BE2C (cell line): ENCODE measurements around the gene FXYD2.

ENCODE experiments used
- DNase-seq: peaks from one replicate; pipeline ENCODE4 v3.0.0-alpha.2; 2020
- H3K27me3 ChIP-seq: fragments of 250-450 bp; sonication (Bioruptor Pico); 2 replicates; pipeline ENCODE4 v1.5.1; 2020; ENCODE audit warnings: mild to moderate bottlenecking
- H3K36me3 ChIP-seq: fragments of 250-450 bp; sonication (Bioruptor Pico); 2 replicates; pipeline ENCODE4 v1.5.1; 2020; ENCODE audit warnings: mild to moderate bottlenecking
- H3K4me1 ChIP-seq: fragments of 250-450 bp; sonication (Bioruptor Pico); 2 replicates; pipeline ENCODE4 v1.5.1; 2020
- H3K4me3 ChIP-seq: 2 replicates; pipeline ENCODE4 v1.5.1; 2011; ENCODE audit warnings: low read depth, low read length
- H3K9me3 ChIP-seq: fragments of 250-450 bp; sonication (Bioruptor Pico); 2 replicates; pipeline ENCODE4 v1.5.1; 2020
- TF ChIP-seq, protein P1 (sequence below): IDR thresholded peaks from 2 replicates; pipeline ENCODE4 v1.5.1; 2012; ENCODE audit warnings: mild to moderate bottlenecking, low read depth, low read length

Gene FXYD2

DNA sequence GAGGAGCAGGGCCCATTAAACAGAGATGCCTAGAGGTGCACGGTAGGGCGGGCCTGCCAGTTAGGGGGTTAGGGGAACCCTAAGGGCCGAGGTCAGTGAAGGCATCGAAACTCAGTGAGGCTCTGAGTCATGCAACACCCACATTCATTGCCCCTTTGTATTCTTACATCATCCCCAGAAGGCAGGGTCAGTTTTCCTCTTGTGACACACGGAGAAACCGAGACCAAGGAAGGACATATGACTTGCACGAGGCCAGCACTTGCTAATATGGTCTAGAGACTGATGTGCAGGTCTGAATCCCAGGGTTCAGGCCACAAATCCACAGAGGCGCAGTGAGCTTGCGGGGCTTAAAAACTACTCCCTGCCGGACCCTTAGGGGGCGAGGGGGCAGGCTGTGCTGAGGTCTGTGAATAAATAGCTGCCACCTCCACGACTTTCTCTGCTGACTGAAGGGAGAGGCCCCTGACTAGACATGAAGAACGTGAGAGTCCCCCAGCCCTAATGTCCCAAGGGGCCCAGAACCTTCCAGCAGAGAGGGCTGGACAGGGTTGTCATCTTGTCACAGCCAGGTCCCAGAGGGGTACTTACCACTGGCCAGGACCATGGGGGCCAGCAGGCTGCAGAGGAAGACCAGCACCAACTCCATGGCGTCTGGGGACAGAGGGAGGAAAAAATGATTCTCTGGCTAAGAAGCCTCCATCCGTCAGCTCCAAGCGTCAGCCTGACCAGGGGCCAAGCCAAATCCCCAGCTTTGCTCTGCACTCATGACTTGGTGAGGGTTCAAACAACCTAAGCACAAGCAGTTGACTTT is 17.8 kb upstream of the FXYD2 start:
- Histone ChIP-seq H3K36me3 (peaks cover 23% of the 10 kb centered on the region), H3K4me3 (no peak overlapping the region), H3K4me1 (no peaks in the 10 kb centered on the region), H3K9me3 (no peaks in the 10 kb centered on the region), H3K27me3 (no peaks in the 10 kb centered on the region)
- DNase-seq: no peak
- TF ChIP-seq, protein P1, sequence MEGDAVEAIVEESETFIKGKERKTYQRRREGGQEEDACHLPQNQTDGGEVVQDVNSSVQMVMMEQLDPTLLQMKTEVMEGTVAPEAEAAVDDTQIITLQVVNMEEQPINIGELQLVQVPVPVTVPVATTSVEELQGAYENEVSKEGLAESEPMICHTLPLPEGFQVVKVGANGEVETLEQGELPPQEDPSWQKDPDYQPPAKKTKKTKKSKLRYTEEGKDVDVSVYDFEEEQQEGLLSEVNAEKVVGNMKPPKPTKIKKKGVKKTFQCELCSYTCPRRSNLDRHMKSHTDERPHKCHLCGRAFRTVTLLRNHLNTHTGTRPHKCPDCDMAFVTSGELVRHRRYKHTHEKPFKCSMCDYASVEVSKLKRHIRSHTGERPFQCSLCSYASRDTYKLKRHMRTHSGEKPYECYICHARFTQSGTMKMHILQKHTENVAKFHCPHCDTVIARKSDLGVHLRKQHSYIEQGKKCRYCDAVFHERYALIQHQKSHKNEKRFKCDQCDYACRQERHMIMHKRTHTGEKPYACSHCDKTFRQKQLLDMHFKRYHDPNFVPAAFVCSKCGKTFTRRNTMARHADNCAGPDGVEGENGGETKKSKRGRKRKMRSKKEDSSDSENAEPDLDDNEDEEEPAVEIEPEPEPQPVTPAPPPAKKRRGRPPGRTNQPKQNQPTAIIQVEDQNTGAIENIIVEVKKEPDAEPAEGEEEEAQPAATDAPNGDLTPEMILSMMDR: no peak

DNA sequence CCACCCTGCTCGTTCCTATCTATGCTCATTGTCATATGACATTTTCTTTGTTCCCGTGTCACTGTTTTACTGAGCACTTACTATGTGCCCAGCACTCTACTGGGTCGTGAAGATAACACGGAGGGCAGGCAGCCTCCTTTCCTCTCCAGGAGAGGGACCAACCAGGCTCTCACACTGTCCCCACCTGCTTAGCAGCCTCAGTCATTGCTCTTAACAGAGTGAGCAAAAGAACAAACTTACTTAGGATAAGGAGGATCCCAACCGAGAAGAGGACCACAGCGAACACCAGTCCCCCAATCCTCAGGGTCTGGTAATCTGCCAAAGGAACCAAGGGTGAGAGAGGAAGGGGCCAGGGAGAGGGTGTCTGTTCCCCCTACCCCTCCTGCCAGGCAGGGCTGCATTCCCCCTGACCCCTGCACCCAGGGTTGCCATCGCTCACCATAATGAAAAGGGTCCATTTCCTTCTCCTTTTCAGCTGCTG is 17.0 kb upstream of the FXYD2 start:
- H3K9me3 ChIP-seq: no peaks in the 10 kb centered on the region
- H3K27me3 ChIP-seq: no peaks in the 10 kb centered on the region
- no peak overlapping the region for H3K4me3 ChIP-seq
- no peak for DNase-seq
- H3K4me1 ChIP-seq: no peaks in the 10 kb centered on the region
- H3K36me3 ChIP-seq: peaks cover 25% of the 10 kb centered on the region
- TF ChIP-seq, protein P1: no peak

GRCh38 chr11:117840881-117841550 is 16.5 kb upstream of the FXYD2 start:
- H3K4me3 ChIP-seq: no peak overlapping the region
- no peak for DNase-seq
- no peaks in the 10 kb centered on the region for H3K9me3 ChIP-seq
- no peaks in the 10 kb centered on the region for H3K4me1 ChIP-seq
- H3K27me3 ChIP-seq: no peaks in the 10 kb centered on the region
- H3K36me3 ChIP-seq: peaks cover 25% of the 10 kb centered on the region
- TF ChIP-seq, protein P1: no peak

DNA sequence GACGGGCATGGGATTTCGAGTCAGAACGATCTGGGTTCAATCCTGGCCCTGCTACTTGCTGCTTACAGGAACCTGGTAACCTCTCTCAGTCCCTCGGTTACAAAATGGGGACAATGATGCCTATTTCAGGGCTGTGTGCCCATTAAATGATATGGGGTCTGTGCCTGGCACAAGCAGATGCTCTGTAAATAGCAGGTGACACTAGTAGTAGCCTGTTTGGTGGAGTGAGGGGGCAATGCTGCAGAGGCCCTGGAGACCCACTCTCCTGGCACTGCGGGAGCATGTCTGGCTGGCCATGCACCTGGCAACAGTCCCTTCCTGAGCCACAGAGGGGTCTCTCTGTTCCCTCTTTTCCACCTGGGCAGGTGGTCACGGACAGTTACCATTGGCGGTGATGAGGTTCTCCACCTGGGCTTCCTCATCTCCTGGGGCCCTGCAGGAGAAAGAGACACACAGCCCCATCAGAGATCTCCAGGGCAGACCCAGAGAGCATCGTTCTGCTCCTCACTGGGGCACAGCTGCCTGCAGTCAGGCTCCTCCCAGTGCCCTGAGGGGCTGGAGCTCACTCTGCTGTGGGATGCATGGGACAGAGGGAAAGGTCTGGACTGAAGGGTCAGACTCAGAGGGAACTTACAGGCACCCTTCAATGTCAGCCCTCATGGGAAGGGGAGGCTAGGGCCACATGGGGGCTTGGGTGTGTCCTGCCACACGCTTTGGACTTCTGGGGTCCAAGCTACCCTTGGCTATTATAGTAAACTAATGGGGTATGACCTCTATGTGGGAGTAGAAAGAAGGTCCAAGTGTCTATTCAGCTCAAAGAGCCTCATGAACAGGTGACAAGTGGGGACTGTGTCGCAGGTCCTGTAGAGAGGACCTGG is 15.6 kb upstream of the FXYD2 start:
- Histone ChIP-seq H3K36me3 (peaks cover 25% of the 10 kb centered on the region), H3K4me1 (no peaks in the 10 kb centered on the region), H3K27me3 (no peaks in the 10 kb centered on the region), H3K4me3 (no peak overlapping the region), H3K9me3 (no peaks in the 10 kb centered on the region)
- TF ChIP-seq, protein P1: no peak
- no peak for DNase-seq

- H3K27me3 ChIP-seq: no peaks in the 10 kb centered on the region
- TF ChIP-seq, protein P1: no peak
- peaks cover 25% of the 10 kb centered on the region for H3K36me3 ChIP-seq
- H3K4me3 ChIP-seq: no peak overlapping the region
- no peaks in the 10 kb centered on the region for H3K9me3 ChIP-seq
- no peaks in the 10 kb centered on the region for H3K4me1 ChIP-seq
- no peak for DNase-seq
Measured at GRCh38 chr11:117839380-117839881, 14.9 kb upstream of the FXYD2 start.
